Dermis microvascular lymphatic vessel endothelial cell (primary cell): ENCODE results near the gene KRTAP1-5. TPM values are rescaled to one million over a fixed set of nuclear protein-coding genes. Genes with fewer than 3 reads are reported as not detected.
"Not testable (repeated sequence)": the region's sequence is repeated elsewhere in the genome, so short reads cannot be mapped to it uniquely, and the experiment has no call there.

ENCODE experiments used
- DNase-seq, 2 donors: peaks; one replicate each; pipeline versions ENCODE4 v3.0.0 to v3.0.0-alpha.2; 2010; ENCODE audit warnings: low read depth in 2 of 2
- total RNA-seq: library from RNA; depleted of rRNA; stranded (reverse); fragments of >200 nt; gene quantifications from 2 replicates; pipeline ENCODE4 v1.2.1, GENCODE V29; 2014

The KRTAP1-5 gene, protein sequence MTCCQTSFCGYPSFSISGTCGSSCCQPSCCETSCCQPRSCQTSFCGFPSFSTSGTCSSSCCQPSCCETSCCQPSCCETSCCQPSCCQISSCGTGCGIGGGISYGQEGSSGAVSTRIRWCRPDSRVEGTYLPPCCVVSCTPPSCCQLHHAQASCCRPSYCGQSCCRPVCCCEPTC
- not detected in 2 replicates for total RNA-seq

DNA sequence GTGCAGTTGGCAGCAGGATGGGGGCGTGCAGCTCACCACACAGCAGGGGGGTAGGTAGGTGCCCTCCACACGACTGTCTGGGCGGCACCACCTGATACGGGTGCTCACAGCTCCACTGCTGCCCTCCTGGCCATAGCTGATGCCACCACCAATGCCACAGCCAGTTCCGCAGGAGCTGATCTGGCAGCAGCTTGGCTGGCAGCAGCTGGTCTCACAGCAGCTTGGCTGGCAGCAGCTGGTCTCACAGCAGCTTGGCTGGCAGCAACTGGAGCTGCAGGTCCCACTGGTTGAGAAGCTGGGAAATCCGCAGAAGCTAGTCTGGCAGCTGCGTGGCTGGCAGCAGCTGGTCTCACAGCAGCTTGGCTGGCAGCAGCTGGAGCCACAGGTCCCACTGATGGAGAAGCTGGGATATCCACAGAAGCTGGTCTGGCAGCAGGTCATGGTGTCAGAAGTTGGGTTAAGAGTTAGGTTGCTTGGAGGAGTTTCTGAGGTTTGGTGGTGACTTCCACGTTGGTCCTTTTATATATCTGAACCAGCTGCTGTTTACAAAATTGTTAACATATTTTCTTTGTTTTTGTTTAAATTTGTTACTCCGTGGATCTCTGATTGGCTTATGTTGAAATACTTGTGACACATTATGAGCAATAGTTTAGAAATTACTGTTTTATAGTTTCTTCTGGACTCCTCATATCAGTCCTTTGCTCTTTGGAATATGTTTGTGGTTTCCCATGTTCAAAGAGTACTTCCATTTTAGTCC is at the start of gene KRTAP1-5:
Gene KRTAP1-5, minus strand, starts transcription at position 494 of the 757 bp plus-strand sequence. Its CDS starts 53 bp downstream, at position 441.
- no peak for DNase-seq

DNA sequence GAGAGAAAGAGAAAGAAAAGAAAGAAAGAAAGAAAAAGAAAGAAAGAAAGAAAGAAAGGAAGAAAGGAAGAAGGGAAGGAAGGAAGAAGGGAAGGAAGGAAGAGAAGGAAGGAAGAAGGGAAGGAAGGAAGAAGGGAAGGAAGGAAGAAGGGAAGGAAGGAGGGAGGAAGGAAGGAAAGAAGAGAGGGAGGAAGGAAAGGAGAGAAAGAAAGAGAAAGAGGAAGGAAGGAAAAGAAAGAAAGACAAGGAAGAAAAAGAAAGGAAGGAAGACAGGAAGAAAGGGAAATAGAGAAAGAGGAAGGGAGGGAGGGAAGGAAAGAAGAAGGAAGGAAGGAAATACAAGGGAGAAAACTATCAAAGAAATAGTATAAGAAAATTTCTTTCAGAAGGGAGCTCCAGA is 49.8 kb upstream of the KRTAP1-5 start:
- DNase-seq, result no peak

DNA sequence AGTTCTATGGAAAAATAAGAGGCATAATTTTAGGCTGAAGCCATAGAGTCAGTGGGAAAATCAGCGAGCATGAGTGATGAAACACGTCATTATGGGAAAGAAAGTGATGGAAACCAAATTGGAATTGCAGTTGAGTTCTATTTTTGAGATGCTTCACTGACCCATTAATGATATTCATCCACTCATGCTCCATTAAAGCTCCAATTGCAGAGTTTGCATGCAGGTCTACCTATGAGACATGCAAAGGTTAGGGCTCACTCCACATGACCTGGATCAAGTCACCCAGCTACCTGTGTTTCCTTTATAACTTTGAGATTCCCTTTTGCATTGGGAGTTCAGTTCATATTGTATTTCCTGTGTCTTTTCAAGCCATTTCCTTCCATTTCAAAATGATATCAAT is 46.7 kb upstream of the KRTAP1-5 start:
- DNase-seq, result no peak

DNA sequence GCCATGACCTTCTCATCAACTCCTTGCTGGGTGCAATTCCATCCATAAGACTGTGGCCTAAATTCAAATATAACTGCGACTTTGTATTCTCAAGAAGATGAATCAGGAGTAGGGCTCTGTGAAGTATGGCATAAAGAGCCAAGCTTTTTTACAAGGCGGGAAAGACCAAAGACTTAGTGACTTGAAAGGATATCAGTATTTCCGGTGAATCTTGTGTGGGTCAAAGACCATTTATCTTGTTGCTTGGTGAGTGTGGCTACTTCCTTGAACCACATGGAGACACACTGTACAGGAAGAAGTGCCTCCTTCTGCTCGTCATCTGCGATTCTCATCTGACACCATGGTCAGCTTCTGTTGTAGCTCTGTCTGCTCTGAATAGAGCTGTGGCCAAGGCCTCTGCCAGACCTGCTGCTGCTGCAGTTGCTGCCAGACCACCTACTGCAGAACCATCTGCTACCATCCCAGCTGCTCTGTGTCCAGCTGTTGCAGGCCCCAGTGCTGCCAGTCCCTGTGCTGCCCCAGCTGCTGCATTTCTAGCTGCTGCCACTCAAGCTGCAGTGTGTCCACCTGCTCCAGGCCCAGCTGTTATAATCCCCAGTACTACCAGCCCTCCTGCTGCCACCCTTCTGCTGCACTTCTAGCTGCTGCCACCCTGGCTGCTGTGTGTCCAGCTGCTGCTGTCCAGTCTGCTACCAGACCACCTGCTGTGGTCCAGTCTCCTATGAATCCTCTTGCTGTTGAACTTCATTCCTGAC is 44.8 kb upstream of the KRTAP1-5 start:
- no peak for DNase-seq

DNA sequence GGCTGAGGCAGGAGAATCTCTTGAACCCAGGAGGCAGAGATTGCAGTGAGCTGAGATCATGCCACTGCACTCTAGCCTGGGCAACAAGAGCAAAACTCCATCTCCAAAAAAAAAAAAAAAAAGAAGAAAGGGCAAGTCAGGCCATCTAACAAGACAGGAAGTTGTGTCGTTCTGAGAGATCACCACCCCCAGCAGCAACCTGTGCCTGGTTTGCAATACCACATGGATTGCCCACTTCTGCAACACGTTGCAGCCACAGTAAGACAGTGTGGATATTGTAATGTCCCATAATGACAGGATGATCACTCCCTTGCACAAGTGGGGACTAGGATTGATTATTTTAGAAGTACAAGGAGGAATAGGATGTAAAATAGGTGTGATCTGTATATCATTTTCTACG is 42.0 kb upstream of the KRTAP1-5 start:
- no peak for DNase-seq

DNA sequence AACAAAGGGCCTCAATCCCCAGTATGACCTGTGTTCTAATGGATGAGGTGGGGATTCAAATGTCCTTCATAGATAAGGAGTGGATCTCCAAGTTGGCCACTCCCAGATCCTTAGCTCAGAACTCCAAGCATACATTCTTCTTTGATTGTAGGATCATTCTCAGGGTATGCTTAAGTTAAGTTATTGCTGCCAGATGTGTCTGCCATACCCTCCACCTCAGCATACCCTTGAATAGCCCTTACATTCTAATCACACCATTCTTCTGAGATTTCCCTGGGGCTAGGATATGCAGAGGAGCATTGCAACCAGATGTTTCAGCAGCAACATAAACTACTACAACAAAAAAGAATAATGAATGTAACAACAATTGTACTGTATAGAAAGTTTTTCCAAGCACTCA is 40.3 kb upstream of the KRTAP1-5 start:
- DNase-seq, result no peak

DNA sequence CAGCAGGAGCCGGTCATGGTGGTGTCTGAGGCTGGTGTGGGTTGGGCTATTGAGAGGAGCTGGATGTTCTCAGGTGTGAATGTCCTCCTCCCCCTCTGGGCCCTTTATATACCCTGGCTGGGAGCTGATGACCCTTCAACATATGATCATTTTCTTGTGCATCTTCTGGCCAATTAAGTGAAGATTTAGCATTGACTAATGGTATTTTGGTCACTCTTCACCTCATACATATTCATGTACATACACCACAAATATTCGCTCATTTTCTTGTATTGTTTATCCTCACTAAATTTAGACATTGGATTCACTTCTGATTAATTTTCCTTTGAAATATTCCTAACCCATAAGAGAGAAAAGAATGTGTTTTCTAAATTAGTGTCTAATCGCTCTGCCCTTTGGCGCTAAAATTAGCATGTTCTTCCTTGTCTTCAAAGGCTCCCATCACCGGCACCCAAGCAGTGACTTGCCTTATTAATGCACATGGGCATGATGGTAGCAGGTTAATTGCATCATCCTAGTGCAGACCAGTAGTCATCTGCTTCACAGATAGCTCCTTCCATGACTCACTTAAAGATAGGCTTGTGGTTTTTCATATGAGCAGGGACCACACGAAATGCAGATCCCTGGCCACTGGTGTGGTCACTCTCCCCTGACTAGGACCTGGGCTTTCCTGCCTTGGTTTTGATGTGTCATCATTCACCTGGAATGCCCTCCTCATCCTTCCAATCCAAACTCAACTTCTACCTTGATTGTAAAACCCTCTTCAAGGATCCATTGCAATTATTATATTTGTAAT is 39.0 kb upstream of the KRTAP1-5 start, which contains the start of gene KRTAP2-4:
Gene KRTAP2-4, minus strand, starts transcription at position 51 of the 796 bp plus-strand sequence. Its CDS starts 34 bp downstream, at position 17.
- no peak for DNase-seq

DNA sequence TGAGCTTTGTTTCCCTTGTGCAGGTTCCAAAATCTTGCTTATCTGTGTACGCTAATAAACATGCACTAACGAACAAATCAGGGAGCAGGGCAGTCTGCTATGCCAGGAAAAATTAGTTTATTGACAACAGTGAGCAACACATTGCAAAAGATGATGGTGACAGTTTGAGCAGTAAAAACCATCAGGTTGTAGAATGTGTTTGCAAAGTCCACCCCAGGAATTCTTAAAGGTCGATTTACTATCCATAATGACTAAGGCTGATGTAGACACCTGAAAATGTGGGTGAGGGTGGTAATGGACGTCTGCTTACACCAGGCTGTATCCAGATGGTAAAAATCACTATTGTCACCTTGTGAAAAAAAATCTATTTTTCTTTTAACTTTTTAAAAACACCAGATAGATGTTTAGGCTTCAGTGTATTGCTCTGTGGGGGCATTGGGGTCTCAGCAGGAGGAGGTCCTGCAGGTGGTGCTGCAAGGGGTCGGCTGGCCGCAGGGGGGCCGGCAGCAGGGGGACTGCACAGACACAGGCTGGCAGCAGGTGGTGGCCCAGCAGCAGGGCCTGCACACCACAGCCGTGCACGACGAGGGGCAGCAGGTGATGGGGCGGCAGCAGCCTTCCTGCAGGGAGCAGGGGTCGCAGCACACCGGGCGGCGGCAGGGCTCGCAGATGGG is 38.1 kb upstream of the KRTAP1-5 start:
- not testable (repeated sequence) for DNase-seq

DNA sequence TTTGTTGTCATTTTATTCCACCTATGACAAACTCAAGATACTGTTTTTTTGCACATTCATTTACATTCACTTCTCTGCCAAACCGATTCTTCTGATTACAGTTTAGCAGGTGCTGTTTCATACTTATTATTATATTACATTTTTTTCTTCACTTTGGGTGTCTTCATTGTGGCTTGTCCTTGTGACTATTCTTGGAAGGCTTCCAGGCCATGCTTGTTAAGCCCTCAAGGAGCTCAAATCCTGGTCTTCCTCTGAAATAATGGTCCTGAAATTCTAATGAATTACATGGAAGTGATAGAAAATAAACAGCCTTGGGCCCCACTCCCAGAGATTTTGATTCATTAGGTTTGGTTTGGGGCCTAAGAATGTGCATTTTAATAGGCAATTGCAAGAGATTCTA is 37.3 kb upstream of the KRTAP1-5 start:
- DNase-seq, result no peak

DNA sequence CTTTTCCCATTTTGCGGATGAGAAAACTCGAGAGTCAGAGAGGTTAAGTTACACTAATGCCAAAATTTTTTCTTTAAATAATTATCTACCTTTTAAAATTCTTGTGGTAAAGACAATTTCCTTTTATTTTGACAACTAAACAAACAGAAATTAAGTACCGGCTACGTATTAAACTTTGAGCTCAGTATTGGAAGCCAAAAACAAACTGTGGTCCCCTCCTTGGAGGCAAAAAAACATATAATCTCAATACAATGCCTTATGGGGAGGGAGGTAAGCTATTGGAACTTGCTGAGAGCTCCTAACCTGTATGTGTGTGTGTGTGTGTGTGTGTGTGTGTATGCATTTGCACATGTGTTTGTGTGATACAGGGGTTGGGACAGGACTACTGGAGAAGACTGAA is 36.4 kb upstream of the KRTAP1-5 start:
- no peak for DNase-seq

DNA sequence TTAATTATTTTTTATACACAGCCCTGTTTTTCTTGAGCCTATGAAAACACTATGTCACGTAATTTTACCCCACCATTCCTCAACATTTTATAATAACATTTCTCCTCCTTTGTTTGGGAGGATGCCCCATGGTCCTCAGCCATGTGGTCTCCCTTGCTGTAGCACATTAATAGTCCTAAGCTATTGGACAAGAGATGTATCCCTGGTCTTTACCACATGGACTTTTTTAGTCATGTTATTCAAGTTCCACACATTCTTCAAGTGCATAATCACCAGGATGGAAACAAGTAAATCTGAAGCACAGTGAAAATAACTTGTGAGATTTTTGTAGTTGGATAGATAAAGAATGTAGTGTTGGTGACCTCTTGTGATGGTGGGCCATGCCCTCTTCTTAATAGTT is 35.0 kb upstream of the KRTAP1-5 start:
- DNase-seq, result no peak

DNA sequence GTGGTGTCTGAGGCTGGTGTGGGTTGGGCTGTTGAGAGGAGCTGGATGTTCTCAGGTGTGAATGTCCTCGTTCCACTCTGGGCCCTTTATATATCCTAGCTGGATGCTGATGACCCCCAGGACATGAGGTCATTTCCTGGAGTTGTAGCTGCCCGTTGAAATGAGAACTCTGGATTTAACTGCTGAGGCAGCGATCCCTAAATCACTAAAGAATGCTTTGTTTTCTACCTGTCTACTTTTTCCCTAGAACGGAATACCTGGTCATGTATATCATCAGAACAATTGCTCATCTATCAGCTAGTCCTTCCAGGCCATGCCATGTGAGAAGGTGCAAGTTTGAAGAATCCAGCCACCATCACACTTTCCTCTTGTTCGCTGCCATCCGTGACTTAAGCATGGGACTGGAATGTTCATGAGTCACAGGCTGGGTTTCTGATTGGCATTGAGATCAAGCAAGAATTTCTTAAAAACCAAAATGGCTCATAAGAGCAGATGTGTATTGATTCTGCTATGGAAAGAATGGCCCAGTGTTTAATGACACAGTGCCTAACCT is 33.1 kb upstream of the KRTAP1-5 start, which contains the start of gene KRTAP2-3:
Gene KRTAP2-3, minus strand, starts transcription at position 63 of the 553 bp plus-strand sequence. CDS start 64 bp downstream, outside the sequence.
- peak in 1 of 2 donors; percentile 2 for DNase-seq

DNA sequence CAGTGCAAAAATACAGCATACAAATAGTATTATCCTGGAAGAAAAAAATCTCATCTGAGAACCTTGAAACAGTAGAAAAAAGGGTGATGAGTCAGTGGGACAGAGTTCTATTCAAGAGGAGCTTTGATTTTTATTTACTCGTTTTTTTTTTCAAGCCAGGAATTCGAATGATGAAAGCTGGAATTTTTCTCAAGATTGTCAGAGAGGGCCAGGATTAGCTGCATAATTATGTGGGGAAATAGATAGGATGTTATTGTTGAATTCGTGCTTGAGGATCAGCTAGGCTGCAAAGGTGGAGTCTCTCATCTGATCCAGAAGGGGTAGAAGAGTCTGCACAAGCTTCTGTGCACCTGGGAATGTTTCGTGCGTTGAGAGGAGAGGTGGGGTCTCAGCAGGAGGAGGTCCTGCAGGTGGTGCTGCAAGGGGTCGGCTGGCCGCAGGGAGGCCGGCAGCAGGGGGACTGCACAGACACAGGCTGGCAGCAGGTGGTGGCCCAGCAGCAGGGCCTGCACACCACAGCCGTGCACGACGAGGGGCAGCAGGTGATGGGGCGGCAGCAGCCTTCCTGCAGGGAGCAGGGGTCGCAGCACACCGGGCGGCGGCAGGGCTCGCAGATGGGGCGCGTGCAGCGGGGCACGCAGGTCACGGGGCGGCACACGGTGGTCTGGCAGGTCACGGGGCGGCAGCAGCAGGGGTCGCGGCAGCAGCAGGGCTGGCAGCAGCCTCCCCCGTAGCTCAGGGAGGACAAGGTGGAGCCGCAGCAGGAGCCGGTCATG is 32.5 kb upstream of the KRTAP1-5 start:
- DNase-seq, result not testable (repeated sequence)

DNA sequence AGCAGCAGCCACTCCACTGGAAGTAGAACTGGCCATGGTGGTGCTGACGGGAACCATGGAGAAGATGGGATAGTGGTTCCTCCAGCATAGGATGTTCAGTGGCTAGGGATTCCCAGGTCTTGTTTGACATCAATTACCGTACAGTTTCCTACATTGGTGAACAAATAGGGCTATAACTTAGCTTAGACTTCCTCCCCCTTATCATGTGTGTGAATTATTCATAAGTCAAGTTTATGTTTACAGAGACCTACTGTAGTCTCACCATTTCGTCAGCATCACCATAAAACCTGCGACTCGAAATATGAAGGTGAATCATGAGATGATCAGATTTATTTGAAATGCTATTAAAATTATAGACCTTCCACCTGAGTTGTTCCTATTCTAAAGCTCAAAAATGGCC is 31.7 kb upstream of the KRTAP1-5 start:
- DNase-seq, result no peak

DNA sequence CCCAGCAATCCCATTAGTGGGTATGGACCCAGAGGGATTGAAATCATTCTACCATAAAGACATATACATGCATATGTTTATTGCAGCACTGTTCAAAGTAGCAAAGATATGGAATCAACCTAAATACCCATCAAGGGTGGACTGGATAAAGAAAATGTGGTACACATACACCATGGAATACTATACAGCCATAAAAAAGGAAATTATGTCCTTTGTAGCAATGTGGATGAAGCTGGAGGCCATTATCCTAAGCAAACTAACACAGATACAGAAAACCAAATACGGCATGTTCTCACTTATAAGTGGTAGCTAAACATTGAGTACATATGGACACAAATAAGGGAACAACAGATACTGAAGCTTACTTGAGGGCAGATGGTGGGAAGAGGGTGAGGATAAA is 30.5 kb upstream of the KRTAP1-5 start:
- no peak for DNase-seq

DNA sequence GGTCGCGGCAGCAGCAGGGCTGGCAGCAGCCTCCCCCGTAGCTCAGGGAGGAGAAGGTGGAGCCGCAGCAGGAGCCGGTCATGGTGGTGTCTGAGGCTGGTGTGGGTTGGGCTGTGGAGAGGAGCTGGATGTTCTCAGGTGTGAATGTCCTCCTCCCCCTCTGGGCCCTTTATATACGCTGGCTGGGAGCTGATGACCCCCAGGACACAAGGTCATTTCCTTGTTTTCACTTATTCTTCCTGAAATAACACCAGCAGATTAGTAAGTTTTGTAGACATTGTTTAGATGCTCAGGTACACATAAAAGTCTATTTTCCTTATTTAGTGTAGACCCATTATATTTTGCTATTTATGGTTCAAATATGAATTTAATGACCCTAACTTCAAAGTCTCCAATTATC is 28.1 kb upstream of the KRTAP1-5 start, which contains the start of gene KRTAP2-2:
Gene KRTAP2-2, minus strand, starts transcription at position 101 of the 400 bp plus-strand sequence. Its CDS starts 19 bp downstream, at position 82.
- not testable (repeated sequence) for DNase-seq

DNA sequence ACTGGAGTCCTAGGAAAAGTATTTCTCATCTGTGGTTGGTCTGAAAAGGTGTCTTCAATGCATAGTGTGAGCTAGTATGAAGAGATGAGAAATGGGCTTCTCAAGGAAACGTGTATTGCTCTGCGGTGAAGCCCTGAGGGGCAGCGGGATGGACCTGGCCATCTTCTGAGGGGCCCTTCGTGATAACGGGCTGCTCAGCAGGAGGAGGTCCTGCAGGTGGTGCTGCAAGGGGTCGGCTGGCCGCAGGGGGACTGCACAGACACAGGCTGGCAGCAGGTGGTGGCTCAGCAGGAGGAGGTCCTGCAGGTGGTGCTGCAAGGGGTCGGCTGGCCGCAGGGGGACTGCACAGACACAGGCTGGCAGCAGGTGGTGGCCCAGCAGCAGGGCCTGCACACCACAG is 27.5 kb upstream of the KRTAP1-5 start:
- DNase-seq, result not testable (repeated sequence)

DNA sequence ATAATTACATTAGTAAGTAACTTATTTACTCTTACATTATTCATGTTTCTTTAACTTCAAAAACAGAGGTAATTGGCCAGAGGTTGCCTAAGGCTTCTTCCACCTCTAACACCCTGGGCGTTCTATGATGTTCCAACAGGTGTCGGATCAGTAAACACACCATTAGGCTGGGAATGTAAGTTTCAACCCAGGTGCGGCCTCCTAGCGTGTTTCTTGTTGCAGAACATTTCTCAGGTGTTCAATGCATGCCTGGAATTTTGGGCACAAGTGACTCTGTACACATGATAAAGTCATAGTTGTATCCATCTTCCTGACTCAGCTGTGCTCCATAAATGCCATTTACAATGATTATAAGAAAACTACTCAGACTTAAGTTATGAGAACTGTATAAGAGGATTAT is 27.0 kb upstream of the KRTAP1-5 start:
- DNase-seq, result no peak

DNA sequence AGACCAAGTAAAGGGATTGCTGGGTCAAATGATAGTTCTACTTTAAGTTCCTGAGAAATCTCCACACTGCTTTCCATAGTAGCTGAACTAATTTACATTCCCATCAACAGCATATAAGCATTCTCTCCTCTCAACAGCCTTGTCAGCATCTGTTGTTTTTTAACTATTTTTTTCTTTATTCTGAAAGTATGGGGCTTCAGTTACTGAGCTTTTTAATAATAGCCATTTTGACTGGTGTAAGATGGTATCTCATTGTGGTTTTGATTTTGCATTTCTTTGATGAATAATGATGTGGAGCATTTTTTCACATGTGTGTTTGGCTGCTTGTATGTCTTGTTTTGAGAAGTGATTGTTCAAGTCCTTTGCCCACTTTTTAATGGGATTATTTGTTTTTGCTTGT is 25.6 kb upstream of the KRTAP1-5 start:
- no peak for DNase-seq

DNA sequence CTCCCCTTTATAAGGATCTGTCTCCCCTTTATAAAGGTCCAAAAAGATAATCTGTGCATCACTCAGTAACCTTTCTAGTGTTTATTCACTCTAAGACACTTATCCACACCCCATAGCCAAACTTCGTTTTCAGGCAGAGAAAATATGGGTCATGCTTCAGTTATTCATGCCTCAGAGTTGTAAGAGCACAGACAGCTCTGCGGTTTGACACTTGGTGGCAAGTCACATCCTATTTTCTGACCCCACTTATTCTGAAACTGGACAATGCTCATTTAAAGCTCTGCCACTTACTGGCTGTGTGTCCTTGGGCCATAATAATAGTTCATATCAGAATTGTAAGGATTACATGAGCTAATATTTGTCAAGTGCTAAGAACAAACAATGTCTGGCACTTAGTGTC is 22.1 kb upstream of the KRTAP1-5 start:
- DNase-seq, result peak in 1 of 2 donors; percentile 2
